ENCODE results near the gene CPSF4L.

- TF ChIP-seq HIC2 (CRISPR knock-in tag; IDR thresholded peaks at IDR 0.05; ENCODE audit: low read depth) (no peak), ZBTB25 (CRISPR knock-in tag; IDR thresholded peaks at IDR 0.05) (no peak), ZNF205 (CRISPR knock-in tag; IDR thresholded peaks at IDR 0.05) (no peak), SP1 (IDR thresholded peaks at IDR 0.05) (no peak), SP1 (CRISPR knock-in tag; IDR thresholded peaks at IDR 0.05) (no peak), MBNL3 (CRISPR knock-in tag; conservative IDR thresholded peaks at IDR 0.05) (no peak)
These were observed 39.7 kb upstream of the CPSF4L start for GRCh38 chr17:73301369-73301768.

Measured in HepG2 (cell line).